GM13976 (cell line): ENCODE results near the gene APBB1IP.

Experiments used
- DNase-seq: peaks from one replicate; pipeline ENCODE4 v3.0.0; 2012; ENCODE audit warnings: low spot score
- in situ Hi-C: fragments of 300-500 bp; cut with MboI; formaldehyde crosslinking; loops from one replicate; pipeline ENCODE4 v1.12.0; 2022; ENCODE audit warnings: low sequenced_read_pairs, mixed read lengths, inconsistent platforms; ENCODE audit not compliant: unreplicated experiment
- TF ChIP-seq, protein P1 (sequence below): IDR thresholded peaks from 2 replicates; pipeline ENCODE4 v1.5.1; 2012; ENCODE audit warnings: borderline replicate concordance, mild to moderate bottlenecking; ENCODE audit not compliant: insufficient read depth; ENCODE audit errors: extremely low read depth, missing control alignments, control extremely low read depth

APBB1IP gene

GRCh38 chr10:26525586-26525985 lies 87.4 kb downstream of the APBB1IP start:
- TF ChIP-seq, protein P1, sequence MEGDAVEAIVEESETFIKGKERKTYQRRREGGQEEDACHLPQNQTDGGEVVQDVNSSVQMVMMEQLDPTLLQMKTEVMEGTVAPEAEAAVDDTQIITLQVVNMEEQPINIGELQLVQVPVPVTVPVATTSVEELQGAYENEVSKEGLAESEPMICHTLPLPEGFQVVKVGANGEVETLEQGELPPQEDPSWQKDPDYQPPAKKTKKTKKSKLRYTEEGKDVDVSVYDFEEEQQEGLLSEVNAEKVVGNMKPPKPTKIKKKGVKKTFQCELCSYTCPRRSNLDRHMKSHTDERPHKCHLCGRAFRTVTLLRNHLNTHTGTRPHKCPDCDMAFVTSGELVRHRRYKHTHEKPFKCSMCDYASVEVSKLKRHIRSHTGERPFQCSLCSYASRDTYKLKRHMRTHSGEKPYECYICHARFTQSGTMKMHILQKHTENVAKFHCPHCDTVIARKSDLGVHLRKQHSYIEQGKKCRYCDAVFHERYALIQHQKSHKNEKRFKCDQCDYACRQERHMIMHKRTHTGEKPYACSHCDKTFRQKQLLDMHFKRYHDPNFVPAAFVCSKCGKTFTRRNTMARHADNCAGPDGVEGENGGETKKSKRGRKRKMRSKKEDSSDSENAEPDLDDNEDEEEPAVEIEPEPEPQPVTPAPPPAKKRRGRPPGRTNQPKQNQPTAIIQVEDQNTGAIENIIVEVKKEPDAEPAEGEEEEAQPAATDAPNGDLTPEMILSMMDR: no peak
- no peak for DNase-seq
- in situ Hi-C loops: no loop called here

- in situ Hi-C loops: no loop called here
- TF ChIP-seq, protein P1: no peak
- no peak for DNase-seq
Observed at GRCh38 chr10:26527018-26527417, 88.9 kb downstream of the APBB1IP start.

DNA sequence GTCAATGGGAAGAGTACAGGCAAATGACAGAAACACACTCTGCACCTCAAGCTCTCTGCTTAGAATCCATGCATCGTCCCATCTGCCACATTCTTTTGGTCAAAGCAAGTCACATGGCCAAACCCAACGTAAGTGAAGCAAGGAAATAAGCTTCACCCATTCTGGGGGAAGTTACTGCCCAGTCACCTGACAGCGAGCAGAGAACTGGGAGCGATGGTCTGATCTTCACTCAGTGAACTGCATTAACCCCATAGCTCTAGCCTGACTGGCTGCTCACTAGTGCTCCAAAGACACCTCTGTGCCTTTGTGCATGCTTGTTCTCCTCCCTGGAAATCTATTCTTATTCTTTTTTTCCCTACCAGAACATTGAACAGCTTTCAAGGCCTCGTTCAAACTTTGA lies 89.9 kb downstream of the APBB1IP start:
- TF ChIP-seq, protein P1: no peak
- no peak for DNase-seq
- in situ Hi-C loops: no loop called here

DNA sequence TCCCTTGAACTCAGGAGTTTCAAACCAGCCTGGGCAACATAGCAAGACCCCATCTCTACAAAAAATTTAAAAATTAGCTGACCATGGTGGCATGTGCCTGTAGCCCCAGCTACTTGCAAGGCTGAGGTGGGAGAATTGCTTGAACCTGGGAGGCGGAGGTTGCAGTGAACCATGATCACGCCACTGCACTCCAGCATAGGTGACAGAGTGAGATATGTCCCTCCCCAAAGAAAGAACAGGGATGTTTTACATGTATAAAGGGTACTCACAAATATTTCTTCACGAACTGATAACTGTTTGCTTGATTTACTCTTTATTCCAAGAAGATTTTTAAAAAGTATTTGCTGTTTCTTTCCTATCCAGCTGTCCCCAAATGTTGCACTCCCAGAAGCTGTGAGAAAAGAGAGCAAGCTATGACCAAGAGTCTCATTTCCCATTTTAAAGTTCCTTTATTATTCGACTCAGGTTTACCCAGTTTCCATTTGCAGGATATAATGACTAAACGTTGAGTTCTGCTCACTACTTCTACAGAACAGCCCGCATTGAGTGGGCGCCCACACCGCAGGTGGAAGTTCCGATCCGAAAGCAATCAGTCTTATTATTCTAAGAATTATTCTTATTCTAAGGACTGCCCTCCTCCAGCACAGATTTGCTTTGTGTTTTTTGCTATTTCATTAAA lies 90.7 kb downstream of the APBB1IP start:
- peak; percentile 55 for DNase-seq
- TF ChIP-seq, protein P1: no peak
- in situ Hi-C loops: no loop called here

DNA sequence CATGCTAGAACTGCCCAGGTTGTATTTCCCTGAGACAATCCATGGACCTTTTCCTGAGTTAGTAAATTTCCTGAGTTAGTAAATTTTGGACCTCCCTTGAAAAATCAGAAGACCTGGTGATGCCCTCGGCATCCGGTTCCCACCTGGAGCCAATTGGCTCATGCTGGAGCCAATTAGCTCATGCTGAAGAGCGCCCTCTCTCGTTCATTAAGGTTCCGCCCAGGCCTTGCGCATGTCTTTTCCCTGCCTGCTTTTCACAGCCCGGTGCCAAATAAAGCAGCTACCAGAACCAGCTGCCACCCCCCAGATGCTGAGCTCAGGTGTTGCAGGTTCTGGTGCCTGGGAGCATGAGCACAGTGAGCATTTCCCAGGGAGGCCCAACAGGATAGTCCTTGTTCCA lies 96.2 kb downstream of the APBB1IP start:
- TF ChIP-seq, protein P1: no peak

DNA sequence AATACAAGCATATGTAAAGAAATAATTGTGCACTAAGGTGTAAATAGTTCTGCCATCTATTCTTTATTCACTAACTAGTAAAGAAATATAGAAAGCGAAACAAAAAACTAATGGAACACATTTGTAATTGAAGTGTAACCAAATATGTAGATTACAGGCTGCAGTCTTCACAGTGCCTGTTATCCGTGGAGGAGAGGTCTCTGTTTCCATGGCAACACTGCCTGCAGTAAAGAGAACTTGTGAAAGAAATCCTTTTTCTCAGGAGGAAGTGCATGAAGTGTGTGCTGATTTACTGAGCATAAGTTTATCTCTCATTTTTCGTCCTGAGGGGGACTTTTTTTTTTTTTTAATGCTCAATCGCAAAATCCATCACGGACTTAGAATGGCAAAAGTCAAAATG lies 102.5 kb downstream of the APBB1IP start:
- peak; percentile 73 for DNase-seq
- in situ Hi-C loops: no loop called here

More for the DNA sequence above, 96.2 kb downstream of the APBB1IP start:
- in situ Hi-C loops: no loop called here
- no peak for DNase-seq

More for the DNA sequence above, 102.5 kb downstream of the APBB1IP start:
- TF ChIP-seq, protein P1: no peak
